GM19025 (cell line): ENCODE results near the gene LDAH.

ENCODE experiments used
- ATAC-seq: cut with Tn5 transposase; IDR thresholded peaks from one replicate; pipeline ENCODE4 v1.9.1; 2021; ENCODE audit warnings: mild to moderate bottlenecking, low read depth, moderate library complexity; ENCODE audit not compliant: unreplicated experiment

The LDAH gene

DNA sequence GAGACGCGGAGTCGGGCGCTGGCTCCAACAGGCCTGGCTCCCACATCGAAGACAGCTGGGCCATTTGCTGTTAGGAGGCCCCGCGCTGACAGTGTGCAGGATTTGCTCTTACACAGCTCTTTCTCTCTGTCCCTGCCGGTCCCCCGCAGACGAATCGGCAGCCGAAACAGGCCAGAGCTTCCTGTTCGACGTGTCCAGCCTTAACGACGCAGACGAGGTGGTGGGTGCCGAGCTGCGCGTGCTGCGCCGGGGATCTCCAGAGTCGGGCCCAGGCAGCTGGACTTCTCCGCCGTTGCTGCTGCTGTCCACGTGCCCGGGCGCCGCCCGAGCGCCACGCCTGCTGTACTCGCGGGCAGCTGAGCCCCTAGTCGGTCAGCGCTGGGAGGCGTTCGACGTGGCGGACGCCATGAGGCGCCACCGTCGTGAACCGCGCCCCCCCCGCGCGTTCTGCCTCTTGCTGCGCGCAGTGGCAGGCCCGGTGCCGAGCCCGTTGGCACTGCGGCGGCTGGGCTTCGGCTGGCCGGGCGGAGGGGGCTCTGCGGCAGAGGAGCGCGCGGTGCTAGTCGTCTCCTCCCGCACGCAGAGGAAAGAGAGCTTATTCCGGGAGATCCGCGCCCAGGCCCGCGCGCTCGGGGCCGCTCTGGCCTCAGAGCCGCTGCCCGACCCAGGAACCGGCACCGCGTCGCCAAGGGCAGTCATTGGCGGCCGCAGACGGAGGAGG lies 152.4 kb downstream of the LDAH start:
- no peak for ATAC-seq

DNA sequence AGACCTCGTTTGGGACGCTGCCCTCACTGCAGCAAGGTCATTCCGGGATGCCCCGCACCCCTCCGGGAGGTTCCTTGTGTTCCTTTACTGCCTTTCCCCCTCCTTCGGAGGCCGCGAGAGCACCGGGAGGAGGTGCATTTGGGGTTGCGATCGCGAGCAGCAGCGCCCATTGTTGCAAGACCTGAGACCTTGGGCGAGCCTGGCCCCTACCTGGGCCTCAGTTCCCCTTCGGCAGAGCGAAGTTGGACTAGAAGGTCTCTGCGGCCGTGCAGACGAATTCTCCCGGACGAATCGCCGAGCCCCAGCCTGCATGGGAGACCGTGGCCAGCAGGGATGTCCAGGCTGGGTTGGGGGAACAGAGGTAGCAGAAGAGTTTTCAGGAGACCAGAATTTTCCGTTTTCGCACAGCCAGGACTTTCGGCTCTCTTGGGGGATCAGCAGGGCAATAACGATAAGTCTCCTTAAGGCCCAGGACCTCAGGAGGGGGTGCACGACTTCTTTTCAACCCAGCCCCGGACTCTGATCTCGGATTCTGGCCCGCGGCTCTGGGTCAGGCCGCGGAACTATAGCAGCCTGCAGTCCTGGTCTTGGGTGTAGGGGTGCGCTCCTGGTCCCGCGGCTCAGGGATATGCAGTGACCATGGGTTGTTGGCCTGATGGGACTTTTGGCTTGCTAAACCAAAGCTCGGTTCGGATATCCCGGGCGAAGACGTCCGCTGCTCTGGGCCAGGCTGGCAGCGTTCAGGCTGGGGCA lies 153.2 kb downstream of the LDAH start:
- no peak for ATAC-seq

DNA sequence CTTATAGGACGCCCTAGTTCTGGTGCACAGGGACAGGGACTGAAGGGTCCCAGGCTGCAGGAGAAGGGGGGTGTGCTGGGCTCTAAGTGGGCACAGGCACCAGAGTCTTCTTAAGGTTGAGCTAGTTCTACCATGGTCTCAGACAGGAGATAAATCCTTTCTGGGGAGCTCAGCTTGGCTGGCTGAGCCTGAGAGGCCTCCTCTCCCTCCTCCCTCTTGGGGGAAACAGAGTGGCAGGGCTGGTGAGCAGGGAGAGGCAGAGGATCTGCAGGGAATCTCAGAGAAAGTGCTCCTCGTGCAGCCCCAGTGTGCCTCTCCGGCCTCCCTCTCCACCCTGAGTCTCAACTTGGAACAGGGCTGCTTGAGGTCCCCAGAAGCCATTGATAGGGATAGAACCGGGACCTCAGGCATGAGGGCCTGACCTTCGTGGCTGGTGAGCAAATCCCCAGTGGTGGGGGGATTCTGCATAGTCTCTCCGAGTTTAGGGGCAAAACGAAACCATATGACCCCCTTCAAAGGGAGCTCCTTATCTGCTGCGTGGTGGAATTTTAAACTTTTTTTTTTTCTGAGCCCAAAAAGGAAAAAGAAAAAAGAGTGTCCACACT lies 153.9 kb downstream of the LDAH start:
- ATAC-seq = no peak

DNA sequence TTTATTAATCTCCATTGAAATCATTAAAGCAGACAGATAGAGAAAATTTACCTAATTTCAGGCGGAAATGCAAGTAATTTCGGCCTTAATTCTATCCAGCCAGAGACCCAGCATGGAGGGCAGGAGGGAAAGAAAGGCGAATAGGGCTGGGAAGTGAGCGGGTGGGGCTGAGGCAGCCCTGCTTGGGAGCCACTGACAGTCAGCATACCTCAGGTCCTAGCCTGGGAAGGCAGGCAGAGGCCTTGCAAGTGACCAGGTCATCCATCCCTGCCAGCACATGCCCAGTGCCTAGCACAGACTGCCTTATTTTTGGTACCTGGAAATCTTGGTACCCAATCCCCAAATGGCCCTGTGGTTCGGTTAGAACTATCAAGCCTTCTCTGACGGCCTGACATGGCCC lies 154.4 kb downstream of the LDAH start:
- no peak for ATAC-seq

DNA sequence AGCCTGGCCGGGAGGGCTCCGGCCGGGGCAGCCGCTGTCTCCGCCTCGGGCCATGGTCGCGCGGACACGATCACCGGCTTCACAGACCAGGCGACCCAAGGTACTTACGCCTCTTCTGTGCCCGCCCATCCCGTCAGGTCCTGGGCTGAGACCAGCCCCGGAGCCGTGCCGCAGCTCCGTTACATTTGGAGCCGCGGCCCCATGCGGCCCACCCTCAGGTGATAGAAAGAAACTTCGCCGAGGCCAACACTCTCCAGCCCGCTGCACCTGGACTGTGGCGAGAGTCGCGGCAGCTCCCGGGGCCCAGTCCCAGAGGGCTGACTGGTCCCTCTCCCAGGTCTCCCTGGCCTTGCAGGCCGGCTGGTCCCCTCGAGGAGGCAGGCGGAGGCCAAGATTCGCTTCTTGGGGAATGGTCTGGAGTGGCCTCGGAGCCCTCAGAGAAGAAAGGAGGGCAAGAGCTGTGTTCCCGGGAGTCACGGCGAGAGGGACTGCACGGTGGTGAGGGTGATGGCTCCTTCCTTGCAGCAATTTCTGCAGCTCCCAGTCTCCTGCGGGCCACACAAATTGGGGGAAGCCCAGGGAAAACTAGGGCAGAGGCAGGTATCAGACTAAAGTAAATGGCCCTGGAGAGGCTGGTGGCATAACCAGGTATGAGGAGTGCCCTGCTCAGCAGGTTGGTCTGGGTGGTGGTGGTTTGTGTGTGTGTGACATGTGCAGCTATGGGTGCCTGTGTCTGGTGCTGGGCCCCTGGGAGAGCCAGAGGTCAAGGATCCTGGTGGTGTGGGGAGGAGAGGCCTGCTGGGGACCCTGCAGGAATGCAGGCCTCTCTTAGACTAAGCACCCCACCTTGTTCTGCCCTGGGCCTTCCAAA lies 155.1 kb downstream of the LDAH start:
- no peak for ATAC-seq

DNA sequence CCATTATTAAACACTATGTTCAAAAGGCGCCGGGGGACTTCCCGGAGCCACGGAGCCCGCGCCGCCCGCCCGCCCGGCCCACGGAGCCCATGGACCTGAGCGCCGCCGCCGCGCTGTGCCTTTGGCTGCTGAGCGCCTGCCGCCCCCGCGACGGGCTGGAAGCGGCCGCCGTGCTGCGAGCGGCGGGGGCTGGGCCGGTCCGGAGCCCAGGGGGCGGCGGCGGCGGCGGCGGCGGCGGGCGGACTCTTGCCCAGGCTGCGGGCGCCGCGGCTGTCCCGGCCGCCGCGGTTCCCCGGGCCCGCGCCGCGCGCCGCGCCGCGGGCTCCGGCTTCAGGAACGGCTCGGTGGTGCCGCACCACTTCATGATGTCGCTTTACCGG lies 155.8 kb downstream of the LDAH start:
- ATAC-seq = no peak

DNA sequence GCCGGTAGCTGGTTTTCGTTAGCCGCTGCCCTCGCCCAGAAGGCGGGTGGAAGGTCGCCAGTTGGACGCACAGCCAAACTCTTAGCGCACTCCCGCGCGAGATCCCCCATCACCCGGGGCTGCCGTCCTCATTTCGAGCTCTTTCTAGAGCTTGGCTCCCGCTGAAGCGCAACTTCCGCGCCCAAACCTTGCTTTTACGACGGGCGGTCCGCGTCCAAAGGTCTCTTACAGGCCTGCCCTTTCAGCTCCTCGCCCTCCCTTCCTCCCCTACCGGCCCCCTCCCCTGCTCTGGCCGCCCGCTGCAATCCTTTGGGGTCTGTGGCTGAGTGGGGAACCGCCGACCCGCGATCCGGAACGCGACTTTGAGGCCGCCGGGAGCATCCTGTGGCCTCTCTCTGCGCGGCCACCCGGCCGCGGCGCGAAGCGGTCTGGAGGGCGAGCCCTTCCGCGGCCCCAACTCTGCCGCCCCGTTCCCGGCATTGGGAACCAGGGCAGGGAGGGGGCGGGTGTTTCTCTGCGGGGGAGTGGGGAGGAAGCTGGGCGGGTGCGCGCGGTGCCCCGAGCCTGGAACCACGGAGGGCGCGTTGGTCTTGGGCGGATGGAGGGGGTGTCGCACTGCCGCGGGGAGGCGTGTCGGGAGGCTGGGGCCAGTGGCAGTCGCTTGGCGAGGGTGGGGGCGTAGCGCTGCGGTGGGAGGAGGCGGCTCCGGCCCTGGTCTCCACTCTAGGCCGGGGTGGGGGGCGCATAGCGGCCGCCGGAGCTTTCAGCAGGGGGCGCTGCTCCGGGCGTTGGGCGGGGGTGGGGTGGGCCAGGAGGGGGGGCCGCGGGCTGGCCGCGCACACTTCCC lies 156.4 kb downstream of the LDAH start, which contains the start of gene GDF7:
Gene GDF7, plus strand, starts transcription at position 841 of the 847 bp plus-strand sequence. CDS start 96 bp downstream, outside the sequence.
- ATAC-seq = no peak

DNA sequence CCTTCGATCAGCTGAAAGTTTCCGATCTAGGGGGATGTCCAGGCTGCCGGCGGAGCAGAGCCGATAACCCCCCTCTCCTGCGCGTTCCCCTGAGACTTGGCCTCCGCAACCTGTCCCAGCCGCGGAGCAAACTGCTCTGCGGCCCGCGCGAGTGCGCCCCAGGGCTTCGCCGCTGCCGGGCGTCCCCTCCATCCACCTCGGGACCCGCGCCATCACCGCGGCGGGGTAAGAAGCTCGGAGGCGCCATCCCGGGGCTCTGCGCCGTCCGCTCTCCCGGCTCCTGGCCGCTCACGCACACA lies 156.9 kb downstream of the LDAH start:
- ATAC-seq = no peak

DNA sequence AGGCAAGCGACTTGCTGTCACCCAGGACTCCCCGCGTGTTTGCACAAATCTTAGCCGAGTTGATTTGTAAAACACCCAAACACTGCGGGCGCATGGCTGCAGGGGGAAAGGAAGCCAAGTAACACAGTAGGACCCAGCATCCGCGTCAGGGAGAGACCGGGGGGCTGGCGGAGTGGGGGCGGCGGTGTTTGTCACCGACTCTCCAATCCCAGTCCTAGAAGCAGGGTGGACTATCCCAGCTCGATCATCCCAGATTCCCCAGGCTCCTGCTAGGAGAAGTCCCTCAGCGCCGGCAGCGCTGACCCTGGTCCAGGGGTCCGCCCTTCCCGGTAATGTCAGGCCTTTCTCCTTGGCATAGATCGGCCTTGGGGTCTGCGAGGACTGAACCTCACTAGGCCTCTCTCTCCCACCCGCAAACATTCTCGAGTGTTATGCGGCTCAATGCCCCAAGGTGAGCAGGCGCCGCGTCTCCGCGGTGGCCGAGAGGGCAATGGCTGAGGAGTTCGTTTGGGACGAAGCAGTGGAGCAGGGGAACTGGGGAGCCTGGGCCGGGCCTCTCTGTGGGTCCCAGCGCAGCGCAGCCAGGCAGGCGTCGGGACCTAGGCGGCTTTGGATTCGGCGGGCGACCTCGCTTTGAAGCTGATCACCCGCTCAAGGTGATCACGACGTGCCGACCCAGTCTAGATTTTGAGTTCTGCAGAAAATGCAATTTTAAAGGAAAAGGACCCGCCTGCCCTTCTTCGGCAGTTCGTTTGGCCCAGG lies 157.5 kb downstream of the LDAH start:
- no peak for ATAC-seq

DNA sequence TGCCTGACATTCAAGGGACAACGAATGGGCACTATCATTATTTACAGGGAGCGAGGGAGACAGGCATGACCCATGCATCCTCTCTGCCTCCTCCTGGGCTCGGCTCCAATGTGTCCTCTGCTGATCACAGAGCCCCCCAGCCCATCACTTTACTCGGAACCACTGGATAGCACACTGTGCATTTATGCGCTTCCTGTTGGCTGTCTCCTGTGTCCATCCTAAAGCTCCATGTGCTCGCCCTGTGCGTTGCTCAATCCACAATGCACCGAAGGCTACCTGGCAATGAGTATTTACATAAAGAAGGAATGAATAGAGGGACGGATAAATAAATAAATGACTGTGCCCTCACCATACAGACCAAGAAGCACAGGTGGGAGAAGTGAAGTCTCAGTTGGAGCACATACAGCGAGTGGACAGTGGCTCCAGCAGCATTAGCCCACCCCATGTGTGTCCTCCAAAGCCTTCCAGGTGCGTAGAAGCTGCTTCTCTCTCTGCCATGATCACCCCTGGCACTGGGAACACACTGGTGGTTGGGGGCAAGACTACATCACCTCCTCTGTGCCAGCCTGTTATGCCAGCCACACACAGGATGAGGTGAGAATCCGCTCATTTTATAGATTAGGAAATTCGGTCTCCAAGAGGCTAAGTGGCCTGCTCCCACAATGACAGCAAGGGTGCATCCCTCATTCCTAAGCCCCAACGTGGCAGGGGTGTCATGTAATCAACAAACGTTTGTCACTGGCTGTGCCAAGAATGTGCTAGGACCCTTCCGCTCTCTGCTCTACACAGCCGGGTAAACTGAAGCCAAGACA lies 158.3 kb downstream of the LDAH start:
- no peak for ATAC-seq

DNA sequence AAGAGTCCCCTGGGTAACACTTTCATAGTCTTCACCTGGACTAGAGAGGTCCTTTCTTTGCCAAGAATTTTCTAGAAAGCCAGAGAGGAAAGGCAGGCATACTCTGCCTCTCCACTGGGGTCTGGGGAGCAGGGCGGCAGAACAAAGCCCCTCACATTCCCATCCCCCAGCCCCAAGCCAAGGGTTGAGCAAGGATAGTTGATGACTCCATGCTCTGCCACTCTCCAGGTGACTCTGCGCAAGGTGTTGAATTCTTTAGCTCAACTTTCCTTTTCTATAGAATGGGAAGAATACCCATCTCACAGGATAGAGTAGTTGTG lies 158.9 kb downstream of the LDAH start:
- ATAC-seq = no peak

DNA sequence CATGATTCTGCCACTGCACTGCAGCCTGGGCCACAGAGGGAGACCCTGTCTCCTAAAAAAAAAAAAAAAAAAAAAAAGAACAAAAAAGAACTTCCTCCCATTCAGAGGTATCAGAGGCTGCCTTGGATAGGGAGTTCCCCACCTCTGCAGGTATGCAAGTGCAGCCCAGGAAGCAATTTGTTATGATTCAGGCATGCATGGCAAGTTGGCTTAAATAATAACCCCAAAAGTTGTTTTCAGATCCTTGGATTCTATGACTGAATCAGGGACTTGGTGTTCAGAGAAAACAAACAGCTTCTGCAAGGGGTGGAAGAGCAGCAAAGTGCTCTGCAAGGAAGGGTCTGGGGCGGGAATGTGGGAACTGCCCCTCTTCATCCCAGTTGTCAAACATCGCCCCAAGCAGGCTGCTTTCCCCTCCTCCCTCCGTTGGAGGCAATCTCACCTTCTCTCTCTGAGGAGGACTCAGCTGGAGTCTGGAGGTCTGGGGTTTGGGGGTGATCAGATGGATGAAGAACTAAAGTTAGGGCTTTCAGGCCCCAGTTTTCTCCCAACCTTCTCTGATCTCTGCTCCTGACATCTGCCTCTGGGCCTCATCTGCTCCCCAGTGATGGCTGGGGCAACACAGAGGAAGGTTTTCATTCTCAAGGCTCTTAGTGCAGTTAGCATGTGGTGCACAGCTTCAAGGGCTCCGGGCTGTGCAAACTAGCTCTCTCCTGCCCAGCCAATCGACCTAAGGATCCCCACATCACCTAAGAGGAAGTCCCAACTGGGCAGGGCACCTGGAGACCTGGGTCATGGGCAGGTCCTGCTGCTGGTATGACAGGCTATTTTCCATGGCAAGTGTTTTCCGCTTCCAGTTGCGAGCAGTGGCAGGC lies 159.5 kb downstream of the LDAH start:
- ATAC-seq = no peak

DNA sequence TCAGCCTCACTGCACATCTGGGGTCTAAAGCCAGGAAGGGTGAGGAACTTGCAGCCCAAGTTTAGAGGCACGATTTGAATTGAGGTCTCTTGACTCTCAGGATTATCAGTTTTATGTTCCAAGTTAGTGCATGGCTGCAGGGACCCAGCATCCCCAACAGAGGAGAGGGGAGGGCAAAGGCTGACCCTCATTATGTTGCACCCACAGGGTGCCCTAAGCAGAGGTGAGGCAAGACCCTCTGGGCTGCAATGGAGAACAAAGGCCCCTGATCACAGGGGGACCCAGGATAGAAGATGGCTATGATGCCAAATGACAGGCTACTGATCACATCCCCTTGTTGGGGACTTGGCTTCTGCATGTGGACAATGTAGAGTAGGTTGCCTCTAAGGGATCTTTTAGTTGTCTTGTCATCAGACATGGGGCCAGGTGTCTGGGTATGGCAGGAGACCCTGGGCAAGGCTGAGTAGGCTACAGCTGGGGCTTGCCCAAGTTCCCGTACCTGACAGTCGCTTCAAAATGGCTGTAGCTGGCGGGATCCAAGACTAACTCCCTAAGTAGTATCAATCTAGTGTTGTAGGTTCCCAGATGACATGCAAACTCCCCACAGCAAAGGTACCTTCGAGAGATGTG lies 160.5 kb downstream of the LDAH start:
- no peak for ATAC-seq

DNA sequence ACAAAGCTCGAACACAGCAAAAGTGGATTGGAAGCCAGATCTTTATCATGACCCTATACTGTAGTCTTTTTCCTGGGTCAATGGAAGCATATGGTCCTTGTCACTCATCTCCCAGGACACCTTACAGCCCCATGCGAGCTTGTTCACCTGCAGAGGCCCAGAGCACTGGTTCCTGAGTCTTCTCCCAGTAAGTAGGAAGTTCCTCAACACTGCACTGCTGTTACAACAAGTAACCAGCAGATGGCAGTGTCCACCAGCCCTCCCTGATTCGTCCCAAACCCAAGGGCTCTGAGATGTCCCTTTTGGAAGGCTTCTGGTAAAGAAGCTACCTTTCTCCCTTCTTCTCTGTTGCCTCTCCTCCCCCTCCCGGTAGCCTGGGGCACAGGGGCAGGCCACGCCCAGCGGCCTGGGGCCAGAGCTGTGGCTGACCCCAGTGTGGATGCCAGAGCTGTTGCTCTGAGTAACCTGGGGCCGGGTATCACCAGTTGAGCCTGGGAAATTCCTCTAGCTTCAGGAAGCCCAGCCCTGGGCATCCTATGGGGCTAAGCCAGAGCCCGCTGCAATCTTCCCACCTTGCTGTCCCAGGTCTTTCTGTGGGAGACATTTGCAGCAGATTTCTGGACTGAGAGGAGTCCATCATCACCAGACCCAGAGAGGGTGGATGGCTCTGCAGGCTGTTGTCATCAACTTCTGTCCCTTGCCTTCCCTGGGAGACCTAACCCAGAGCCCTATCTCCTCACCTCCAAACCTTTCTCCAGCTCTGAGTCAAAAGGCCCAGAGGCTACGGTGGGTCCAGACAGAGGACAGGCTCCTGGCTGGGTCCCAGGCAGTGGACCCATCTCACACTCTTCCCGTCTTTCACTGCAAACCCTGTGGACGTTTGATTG lies 161.2 kb downstream of the LDAH start:
- ATAC-seq = peak; percentile 55

DNA sequence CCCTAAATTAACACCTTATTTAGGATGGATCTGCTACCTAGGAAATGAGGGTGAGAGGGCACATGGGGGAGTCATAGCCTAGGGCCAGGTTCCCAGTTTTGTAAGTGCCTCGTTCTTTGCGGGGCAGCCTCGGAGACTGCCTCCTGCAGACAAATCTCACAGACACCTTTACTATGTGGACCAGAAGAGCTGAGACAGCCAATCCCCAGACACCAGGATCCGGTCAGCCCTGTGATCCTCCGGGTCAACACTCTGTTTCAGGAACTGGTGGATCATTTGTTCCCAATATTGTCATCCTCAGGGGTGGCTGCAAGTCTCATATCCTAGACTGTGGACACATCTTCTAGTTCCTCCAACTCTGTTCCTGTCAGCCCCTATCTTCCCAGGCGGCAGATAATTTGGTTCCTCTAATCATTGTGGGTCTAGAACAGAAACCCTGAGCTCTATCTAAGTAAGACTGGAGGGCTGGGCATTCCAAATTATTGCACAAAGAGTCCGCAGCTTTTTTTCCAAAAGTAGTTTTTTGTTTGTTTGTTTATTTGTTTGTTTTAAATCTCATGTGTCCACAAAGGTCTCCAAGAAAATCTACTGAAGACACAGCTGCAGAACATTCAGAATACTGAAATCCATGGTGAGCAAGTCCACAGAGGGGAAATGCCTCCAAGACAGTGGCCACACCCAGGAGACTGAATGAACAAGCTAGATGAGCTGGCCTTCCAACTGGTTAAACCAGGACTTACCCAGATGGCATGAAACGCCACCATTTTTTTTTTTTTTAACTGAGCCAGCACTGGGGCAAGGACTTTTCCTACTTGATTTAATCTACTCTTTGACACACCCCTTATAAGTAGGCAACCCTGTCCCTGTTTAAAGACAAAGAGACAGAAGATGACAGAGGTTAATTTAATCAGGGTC lies 162.1 kb downstream of the LDAH start:
- no peak for ATAC-seq
